IMR-90 (cell line): ENCODE data around the gene KRIT1. TPM values are rescaled to one million over a fixed set of nuclear protein-coding genes. Genes with fewer than 3 reads are reported as not detected.

Source experiments
- ATAC-seq: fragments of 200-7000 bp; cut with Tn5 transposase; 2 replicates; pipeline ENCODE4 v1.9.1; 2020; ENCODE audit warnings: low read depth, mild to moderate bottlenecking, moderate library complexity
- BruUV-seq: library from RNA; stranded (reverse); fragments of 400-500 nt; replicated peaks from 2 replicates; lab custom pipeline; 2021; lab: Mats Ljungman, UMichigan
- CTCF ChIA-PET: fragments of 300-600 bp; formaldehyde crosslinking; extraction: SDS; loops from one replicate; lab custom pipeline; 2021; ENCODE audit warnings: antibody characterized with exemption; lab: Yijun Ruan, JAX
- POLR2A ChIA-PET: fragments of 300-600 bp; sonication (Branson Sonifier 250); formaldehyde crosslinking; loops from one replicate; lab custom pipeline; 2022; ENCODE audit warnings: antibody characterized with exemption; ENCODE audit not compliant: unreplicated experiment; lab: Charles Lee
- DNase-seq: peaks from one replicate; pipeline ENCODE4 v3.0.0; 2013
- H2AFZ ChIP-seq: replicated peaks from 2 replicates; pipeline ENCODE3; 2013; ENCODE audit warnings: low read length, mild to moderate bottlenecking; ENCODE audit not compliant: poor library complexity
- H2AK5ac ChIP-seq: 2 replicates; pipeline ENCODE4 v1.6.1; 2013; ENCODE audit warnings: low read depth, low read length, inconsistent platforms
- H2AK9ac ChIP-seq: replicated peaks from 2 replicates; pipeline ENCODE3; 2013; ENCODE audit warnings: mild to moderate bottlenecking, low read depth, low read length, moderate library complexity; ENCODE audit not compliant: poor library complexity
- H2BK120ac ChIP-seq: 2 replicates; pipeline ENCODE4 v1.6.1; 2013; ENCODE audit warnings: low read depth, low read length, inconsistent platforms
- H2BK15ac ChIP-seq: 3 replicates; pipeline ENCODE4 v1.6.1; 2013; ENCODE audit warnings: low read depth, low read length, inconsistent platforms
- H2BK20ac ChIP-seq: 2 replicates; pipeline ENCODE4 v1.6.1; 2013; ENCODE audit warnings: low read depth, mild to moderate bottlenecking, inconsistent platforms, low read length, moderate library complexity
- H2BK5ac ChIP-seq: 2 replicates; pipeline ENCODE4 v1.6.1; 2013; ENCODE audit warnings: mild to moderate bottlenecking, low read depth, low read length, inconsistent platforms; ENCODE audit not compliant: poor library complexity, severe bottlenecking
- H3K14ac ChIP-seq: replicated peaks from 2 replicates; pipeline ENCODE4 v1.6.1; 2013; ENCODE audit warnings: low read depth, low read length, inconsistent platforms
- H3K18ac ChIP-seq: 2 replicates; pipeline ENCODE4 v1.6.1; 2013; ENCODE audit warnings: low read depth, low read length, control low read depth
- H3K23ac ChIP-seq: 2 replicates; pipeline ENCODE4 v1.6.1; 2013; ENCODE audit warnings: low read depth, low read length, inconsistent platforms
- H3K27ac ChIP-seq: 2 replicates; pipeline ENCODE4 v1.5.1; 2013; ENCODE audit warnings: mild to moderate bottlenecking, control low read depth, low read length; ENCODE audit not compliant: insufficient read depth
- H3K27me3 ChIP-seq: 2 replicates; pipeline ENCODE4 v1.6.1; 2013; ENCODE audit warnings: low read length; ENCODE audit not compliant: control insufficient read depth, insufficient read depth
- H3K36me3 ChIP-seq: 2 replicates; pipeline ENCODE4 v1.6.1; 2013; ENCODE audit warnings: low read length, mixed read lengths; ENCODE audit not compliant: control insufficient read depth, insufficient read depth
- H3K4ac ChIP-seq: 2 replicates; pipeline ENCODE4 v1.6.1; 2013; ENCODE audit warnings: low read depth, low read length, inconsistent platforms
- H3K4me1 ChIP-seq: 2 replicates; pipeline ENCODE4 v1.6.1; 2013; ENCODE audit warnings: low read length, mixed read lengths; ENCODE audit not compliant: control insufficient read depth, insufficient read depth
- H3K4me2 ChIP-seq: 2 replicates; pipeline ENCODE4 v1.6.1; 2013; ENCODE audit warnings: low read depth, mild to moderate bottlenecking, control low read depth, low read length, moderate library complexity
- H3K4me3 ChIP-seq: 2 replicates; pipeline ENCODE4 v1.5.1; 2013; ENCODE audit warnings: low read depth, mild to moderate bottlenecking, control low read depth, low read length, moderate library complexity; ENCODE audit not compliant: insufficient read depth
- H3K56ac ChIP-seq: 2 replicates; pipeline ENCODE4 v1.6.1; 2013; ENCODE audit warnings: low read length, inconsistent platforms; ENCODE audit not compliant: insufficient read depth; ENCODE audit errors: extremely low read depth
- H3K79me1 ChIP-seq, 2 experiments: 2 replicates each; pipeline ENCODE4 v1.6.1; 2013; ENCODE audit warnings: low read length in 2 of 2, inconsistent platforms in 1 of 2, low read depth in 1 of 2
- H3K9ac ChIP-seq: 2 replicates; pipeline ENCODE4 v1.6.1; 2013; ENCODE audit warnings: low read depth, low read length, control low read depth
- H3K9me1 ChIP-seq: 2 replicates; pipeline ENCODE4 v1.6.1; 2013; ENCODE audit warnings: low read length, inconsistent platforms; ENCODE audit not compliant: insufficient read depth
- H3K9me3 ChIP-seq: 2 replicates; pipeline ENCODE4 v1.6.1; 2013; ENCODE audit warnings: low read length; ENCODE audit not compliant: control insufficient read depth, insufficient read depth
- H4K20me1 ChIP-seq: 2 replicates; pipeline ENCODE4 v1.6.1; 2013; ENCODE audit warnings: low read length, inconsistent platforms; ENCODE audit not compliant: insufficient read depth
- H4K5ac ChIP-seq: 2 replicates; pipeline ENCODE4 v1.6.1; 2013; ENCODE audit warnings: mild to moderate bottlenecking, low read depth, low read length, control low read depth
- H4K8ac ChIP-seq, 2 experiments: 2 replicates each; pipeline ENCODE4 v1.6.1; 2013; ENCODE audit warnings: low read depth in 2 of 2, low read length in 2 of 2, control low read depth in 1 of 2, inconsistent platforms in 1 of 2
- H4K91ac ChIP-seq: 2 replicates; pipeline ENCODE4 v1.6.1; 2013; ENCODE audit warnings: low read depth, low read length, inconsistent platforms; ENCODE audit not compliant: insufficient read depth
- BHLHE40 ChIP-seq: fragments of 150-350 bp; IDR thresholded peaks from 2 replicates; pipeline ENCODE4 v1.6.1; 2016; ENCODE audit warnings: mild to moderate bottlenecking, low read depth, low read length
- CEBPB ChIP-seq: IDR thresholded peaks from 2 replicates; pipeline ENCODE4 v1.6.1; 2012; ENCODE audit warnings: low read depth, low read length, improper control_type of control experiment
- CHD1 ChIP-seq: IDR thresholded peaks from 2 replicates; pipeline ENCODE4 v1.6.1; 2012; ENCODE audit warnings: low read depth, low read length, improper control_type of control experiment
- MAFK ChIP-seq: IDR thresholded peaks from 2 replicates; pipeline ENCODE4 v1.6.1; 2012; ENCODE audit warnings: low read depth, low read length, improper control_type of control experiment
- MAZ ChIP-seq: IDR thresholded peaks from 2 replicates; pipeline ENCODE4 v1.6.1; 2012; ENCODE audit warnings: low read depth, mild to moderate bottlenecking, low read length, improper control_type of control experiment, moderate library complexity, borderline replicate concordance
- MXI1 ChIP-seq: IDR thresholded peaks from 2 replicates; pipeline ENCODE4 v1.6.1; 2012; ENCODE audit warnings: low read depth, mild to moderate bottlenecking, low read length, moderate library complexity, borderline replicate concordance
- NFE2L2 ChIP-seq: fragments of 150-350 bp; IDR thresholded peaks from 2 replicates; pipeline ENCODE4 v1.6.1; 2016; ENCODE audit warnings: low read depth, mild to moderate bottlenecking, low read length
- RAD21 ChIP-seq: IDR thresholded peaks from 2 replicates; pipeline ENCODE4 v1.6.1; 2012; ENCODE audit warnings: low read length, improper control_type of control experiment
- SMC3 ChIP-seq: fragments of 150-350 bp; IDR thresholded peaks from 2 replicates; pipeline ENCODE4 v1.6.1; 2016; ENCODE audit warnings: low read depth, mild to moderate bottlenecking, antibody characterized with exemption, low read length, moderate library complexity
- dilution Hi-C: fragments of 300-500 bp; cut with HindIII; formaldehyde crosslinking; loops from one replicate; pipeline ENCODE4 v1.14.3; 2018; ENCODE audit warnings: low sequenced_read_pairs; ENCODE audit not compliant: unreplicated experiment
- in situ Hi-C: fragments of 300-500 bp; cut with MboI; formaldehyde crosslinking; loops from 3 replicates; pipeline ENCODE4 v1.14.3; 2019; ENCODE audit warnings: low sequenced_read_pairs, inconsistent platforms, mixed read lengths
- intact Hi-C: fragments of 100-400 bp; cut with micrococcal nuclease; formaldehyde crosslinking; loops from 2 replicates; pipeline ENCODE4 v1.10.0; 2022
- polyA plus RNA-seq, 3 experiments: library from polyadenylated mRNA; depleted of rRNA; stranded (reverse); fragments of >200 nt; gene quantifications; 2 replicates each; pipeline ENCODE4 v1.2.3, GENCODE V29; 2012; ENCODE audit warnings: low replicate concordance in 1 of 3
- total RNA-seq: library from RNA; depleted of rRNA; stranded (reverse); fragments of >200 nt; gene quantifications from 2 replicates; pipeline ENCODE4 v1.2.3, GENCODE V29; 2012
- TF ChIP-seq, protein P1 (sequence below): fragments of 150-350 bp; IDR thresholded peaks from 2 replicates; pipeline ENCODE4 v1.6.1; 2017; ENCODE audit warnings: mild to moderate bottlenecking, antibody characterized with exemption, low read length, low read depth
- TF ChIP-seq, protein P2 (sequence below): conservative IDR thresholded peaks from 2 replicates; pipeline ENCODE4 v1.5.1; 2012; ENCODE audit warnings: mild to moderate bottlenecking, low read depth, low read length, improper control_type of control experiment
- TF ChIP-seq, protein P3 (sequence below): fragments of 150-350 bp; IDR thresholded peaks from 2 replicates; pipeline ENCODE4 v1.6.1; 2016; ENCODE audit warnings: low read depth, mild to moderate bottlenecking, low read length, moderate library complexity, borderline replicate concordance

Gene KRIT1
- total and polyA plus RNA-seq, 2 of the 4 experiments (the other 2 are of a cell fraction), result 22.9 to 38.2 TPM

DNA sequence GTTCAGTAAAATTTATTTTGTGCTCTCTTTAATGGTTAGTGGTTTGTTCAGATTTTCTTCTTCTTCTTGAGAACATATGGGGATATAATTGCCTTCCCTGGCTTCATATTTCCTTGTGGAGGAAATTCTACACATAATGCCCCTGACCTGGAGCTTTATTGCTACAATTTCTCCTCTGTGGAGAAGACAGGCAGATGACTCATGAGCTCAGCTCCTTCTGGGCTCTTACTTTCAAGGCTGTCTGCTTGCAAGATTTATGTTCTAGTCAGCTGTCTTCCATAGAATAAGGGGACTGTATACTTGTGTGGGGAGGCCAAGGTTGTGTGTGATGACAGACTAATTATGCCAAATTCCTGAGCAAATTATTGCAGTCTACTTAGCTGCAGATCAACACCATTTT lies 68.4 kb downstream of the KRIT1 start:
- Histone ChIP-seq H3K4me3 (no peak overlapping the region), H3K79me1 (no peaks in the 10 kb centered on the region), H3K14ac (no peak overlapping the region), H2BK15ac (no peak overlapping the region), H2AK5ac (no peak overlapping the region), H3K23ac (no peak overlapping the region), H4K20me1 (no peaks in the 10 kb centered on the region), H4K91ac (no peak overlapping the region), H3K4me1 (peaks cover 4% of the 10 kb centered on the region; the same call in 1 of the 2 replicates), H3K27ac (no peak overlapping the region), H2BK120ac (no peak overlapping the region), H3K4ac (no peak overlapping the region), H3K56ac (no peak overlapping the region), H3K27me3 (no peaks in the 10 kb centered on the region), H3K9me1 (no peaks in the 10 kb centered on the region), H2AK9ac (no peak overlapping the region), H2BK5ac (no peak overlapping the region), H3K36me3 (no peaks in the 10 kb centered on the region), H2BK20ac (no peak overlapping the region), H3K9ac (no peak overlapping the region), H3K9me3 (no peaks in the 10 kb centered on the region), H3K18ac (no peak overlapping the region), H3K4me2 (no peak overlapping the region), H4K8ac (no peak overlapping the region), H4K5ac (no peak overlapping the region), H2AFZ (no peak overlapping the region)
- in situ Hi-C loops (no loop called here), dilution Hi-C loops (no loop called here), intact Hi-C loops (no loop called here)
- no peak for TF ChIP-seq CEBPB
- TF ChIP-seq, protein P1, sequence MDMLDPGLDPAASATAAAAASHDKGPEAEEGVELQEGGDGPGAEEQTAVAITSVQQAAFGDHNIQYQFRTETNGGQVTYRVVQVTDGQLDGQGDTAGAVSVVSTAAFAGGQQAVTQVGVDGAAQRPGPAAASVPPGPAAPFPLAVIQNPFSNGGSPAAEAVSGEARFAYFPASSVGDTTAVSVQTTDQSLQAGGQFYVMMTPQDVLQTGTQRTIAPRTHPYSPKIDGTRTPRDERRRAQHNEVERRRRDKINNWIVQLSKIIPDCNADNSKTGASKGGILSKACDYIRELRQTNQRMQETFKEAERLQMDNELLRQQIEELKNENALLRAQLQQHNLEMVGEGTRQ, result no peak
- TF ChIP-seq SMC3, result no peak
- TF ChIP-seq MXI1, result no peak
- no peak for TF ChIP-seq MAZ
- no peak for TF ChIP-seq CHD1
- no peak for TF ChIP-seq MAFK
- TF ChIP-seq BHLHE40, result no peak
- TF ChIP-seq, protein P2, sequence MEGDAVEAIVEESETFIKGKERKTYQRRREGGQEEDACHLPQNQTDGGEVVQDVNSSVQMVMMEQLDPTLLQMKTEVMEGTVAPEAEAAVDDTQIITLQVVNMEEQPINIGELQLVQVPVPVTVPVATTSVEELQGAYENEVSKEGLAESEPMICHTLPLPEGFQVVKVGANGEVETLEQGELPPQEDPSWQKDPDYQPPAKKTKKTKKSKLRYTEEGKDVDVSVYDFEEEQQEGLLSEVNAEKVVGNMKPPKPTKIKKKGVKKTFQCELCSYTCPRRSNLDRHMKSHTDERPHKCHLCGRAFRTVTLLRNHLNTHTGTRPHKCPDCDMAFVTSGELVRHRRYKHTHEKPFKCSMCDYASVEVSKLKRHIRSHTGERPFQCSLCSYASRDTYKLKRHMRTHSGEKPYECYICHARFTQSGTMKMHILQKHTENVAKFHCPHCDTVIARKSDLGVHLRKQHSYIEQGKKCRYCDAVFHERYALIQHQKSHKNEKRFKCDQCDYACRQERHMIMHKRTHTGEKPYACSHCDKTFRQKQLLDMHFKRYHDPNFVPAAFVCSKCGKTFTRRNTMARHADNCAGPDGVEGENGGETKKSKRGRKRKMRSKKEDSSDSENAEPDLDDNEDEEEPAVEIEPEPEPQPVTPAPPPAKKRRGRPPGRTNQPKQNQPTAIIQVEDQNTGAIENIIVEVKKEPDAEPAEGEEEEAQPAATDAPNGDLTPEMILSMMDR, result no peak
- TF ChIP-seq, protein P3, sequence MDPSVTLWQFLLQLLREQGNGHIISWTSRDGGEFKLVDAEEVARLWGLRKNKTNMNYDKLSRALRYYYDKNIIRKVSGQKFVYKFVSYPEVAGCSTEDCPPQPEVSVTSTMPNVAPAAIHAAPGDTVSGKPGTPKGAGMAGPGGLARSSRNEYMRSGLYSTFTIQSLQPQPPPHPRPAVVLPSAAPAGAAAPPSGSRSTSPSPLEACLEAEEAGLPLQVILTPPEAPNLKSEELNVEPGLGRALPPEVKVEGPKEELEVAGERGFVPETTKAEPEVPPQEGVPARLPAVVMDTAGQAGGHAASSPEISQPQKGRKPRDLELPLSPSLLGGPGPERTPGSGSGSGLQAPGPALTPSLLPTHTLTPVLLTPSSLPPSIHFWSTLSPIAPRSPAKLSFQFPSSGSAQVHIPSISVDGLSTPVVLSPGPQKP, result no peak
- no peak for TF ChIP-seq NFE2L2
- TF ChIP-seq RAD21, result no peak
- DNase-seq (peak; percentile 70), ATAC-seq (no peak)
- ChIA-PET CTCF (interaction anchor here (1.0 kb wide), 1 partner anchor 271 kb away, joined by 5 read pairs; the partner anchor contains the start of gene GATAD1), POLR2A (interaction anchor here (0.6 kb wide), 1 partner anchor 29 kb away, joined by 3 read pairs; no protein-coding TSS in a partner anchor)
- BruUV-seq, result no TSS peak
